Karpas-422 (cell line): ENCODE measurements around the gene PLA2R1. TPM values are rescaled to one million over a fixed set of nuclear protein-coding genes. Genes with fewer than 3 reads are reported as not detected.
A peak's percentile ranks its signal among the peaks of the same experiment; 100 is the strongest.

ENCODE experiments used
- DNase-seq: peaks from one replicate; pipeline ENCODE4 v3.0.0-alpha.2; 2015
- H2AFZ ChIP-seq: fragments of 200-600 bp; sonication (generic); 2 replicates; pipeline ENCODE4 v1.6.1; 2014; ENCODE audit warnings: antibody characterized with exemption, low read length, mixed read lengths
- H3K27ac ChIP-seq: fragments of 200-600 bp; sonication (generic); 2 replicates; pipeline ENCODE4 v1.5.1; 2014; ENCODE audit warnings: mild to moderate bottlenecking, low read length, moderate library complexity
- H3K27me3 ChIP-seq: fragments of 200-600 bp; sonication (generic); 2 replicates; pipeline ENCODE4 v1.6.1; 2014; ENCODE audit warnings: low read length, mixed read lengths
- H3K36me3 ChIP-seq: fragments of 200-600 bp; sonication (generic); 2 replicates; pipeline ENCODE4 v1.6.1; 2014; ENCODE audit warnings: low read length, mixed read lengths; ENCODE audit not compliant: insufficient read depth
- H3K4me1 ChIP-seq: fragments of 200-600 bp; sonication (generic); 2 replicates; pipeline ENCODE4 v1.6.1; 2014; ENCODE audit warnings: mild to moderate bottlenecking, low read length, mixed read lengths
- H3K4me2 ChIP-seq: fragments of 200-600 bp; sonication (generic); 2 replicates; pipeline ENCODE4 v1.6.1; 2014; ENCODE audit warnings: low read length, low read depth, mild to moderate bottlenecking; ENCODE audit not compliant: poor library complexity, severe bottlenecking
- H3K4me3 ChIP-seq: fragments of 200-600 bp; sonication (generic); 2 replicates; pipeline ENCODE4 v1.5.1; 2014; ENCODE audit warnings: mild to moderate bottlenecking, antibody characterized with exemption, low read length, mixed read lengths
- H3K79me2 ChIP-seq: fragments of 200-600 bp; sonication (generic); 2 replicates; pipeline ENCODE4 v1.6.1; 2014; ENCODE audit warnings: mild to moderate bottlenecking, low read length, mixed read lengths
- H3K9ac ChIP-seq: fragments of 200-600 bp; sonication (generic); 2 replicates; pipeline ENCODE4 v1.6.0; 2014; ENCODE audit warnings: low read length
- H3K9me2 ChIP-seq: fragments of 200-600 bp; sonication (generic), shearing (Covaris generic); replicated peaks from 2 replicates; pipeline ENCODE4 v1.6.0; 2014; ENCODE audit warnings: mild to moderate bottlenecking, low read length, moderate library complexity; ENCODE audit not compliant: insufficient read depth
- H3K9me3 ChIP-seq: fragments of 300-700, 200-600 bp; sonication (generic); 2 replicates; pipeline ENCODE4 v1.6.1; 2014; ENCODE audit warnings: low read length, mixed read lengths
- H4K20me1 ChIP-seq: fragments of 200-600 bp; sonication (generic); 2 replicates; pipeline ENCODE4 v1.6.1; 2014; ENCODE audit warnings: mild to moderate bottlenecking, antibody characterized with exemption, low read length, low read depth; ENCODE audit not compliant: insufficient read depth
- total RNA-seq: library from RNA; depleted of rRNA; stranded (reverse); fragments of >200 nt; shearing (Covaris generic); gene quantifications from 2 replicates; pipeline ENCODE4 v1.2.3, GENCODE V29; 2014; ENCODE audit warnings: low replicate concordance

Gene PLA2R1
- total RNA-seq, 1 experiment from 2014 or later: not detected

DNA sequence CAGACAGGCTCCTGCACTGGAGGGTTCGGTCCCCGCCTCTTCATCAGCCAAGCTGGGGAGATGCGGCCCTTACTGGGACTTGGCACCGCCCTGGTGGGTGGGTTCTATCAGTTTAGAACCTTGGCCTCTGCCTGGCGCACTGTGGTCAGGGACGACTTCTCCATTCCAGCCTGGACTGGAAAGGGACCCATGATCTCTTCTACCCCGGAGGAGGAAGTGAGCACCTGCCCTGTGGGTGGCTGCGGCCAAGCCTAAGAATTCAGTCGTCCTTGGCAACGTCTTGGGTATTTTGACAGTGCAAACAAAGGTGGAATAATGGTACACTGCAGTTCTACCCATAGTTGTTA lies 157.5 kb downstream of the PLA2R1 start:
- H3K4me1 ChIP-seq: no peaks in the 10 kb centered on the region
- no peak overlapping the region for H3K4me2 ChIP-seq
- no peaks in the 10 kb centered on the region for H3K9me3 ChIP-seq
- H4K20me1 ChIP-seq: no peaks in the 10 kb centered on the region
- no peak overlapping the region for H3K27ac ChIP-seq
- no peaks in the 10 kb centered on the region for H3K36me3 ChIP-seq
- H3K79me2 ChIP-seq: no peaks in the 10 kb centered on the region
- H3K4me3 ChIP-seq: no peak overlapping the region
- no peaks in the 10 kb centered on the region for H3K9me2 ChIP-seq
- 0 out of 2 replicates have a peak, but pooled peaks cover 2% of the 10 kb centered on the region for H3K27me3 ChIP-seq
- DNase-seq: no peak
- H2AFZ ChIP-seq: no peak overlapping the region
- H3K9ac ChIP-seq: no peak overlapping the region

DNA sequence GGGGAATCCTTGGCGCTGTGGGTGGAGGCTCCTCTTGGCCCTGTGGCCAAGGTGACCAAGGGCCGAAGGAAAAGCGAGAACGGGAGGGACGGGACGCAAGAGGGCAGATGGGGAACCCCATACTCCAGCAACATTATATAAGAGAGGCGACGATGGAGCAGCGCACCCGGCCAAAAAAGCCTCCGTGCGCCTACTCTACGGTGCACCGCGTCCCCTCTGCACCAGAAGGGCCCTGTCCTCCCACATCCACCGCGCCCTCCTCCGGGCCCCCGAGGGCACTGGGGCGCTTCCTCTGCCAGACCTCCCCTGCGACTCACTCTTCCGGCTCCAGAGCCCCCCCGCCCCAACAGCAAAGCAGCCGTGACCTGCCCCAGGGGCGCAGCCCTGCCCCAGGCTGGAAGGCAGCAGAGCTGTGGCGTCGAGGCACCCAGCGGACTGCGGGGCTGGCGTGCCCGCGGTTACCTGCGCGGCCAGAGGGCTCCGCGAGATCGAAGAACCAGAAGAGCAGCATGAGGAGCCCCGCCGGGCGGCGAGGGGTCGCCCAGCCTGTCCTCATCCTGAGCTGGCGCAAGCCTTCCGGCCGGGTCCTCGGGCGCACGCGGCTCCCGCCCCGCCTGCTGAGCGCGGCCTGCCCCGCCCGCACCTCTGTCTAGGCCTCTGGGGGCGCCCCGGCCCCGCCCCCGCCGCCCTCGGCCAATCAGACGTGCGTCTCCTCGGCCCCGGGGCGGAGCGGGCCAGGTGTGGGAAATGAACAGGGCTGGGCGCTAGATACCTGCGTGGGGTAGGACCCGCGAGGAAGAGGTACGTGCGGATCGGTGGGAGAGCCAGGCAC lies 158.1 kb downstream of the PLA2R1 start, which contains the start of gene LY75:
TSS of gene LY75 (minus strand) at position 630 of the 832 bp plus-strand sequence.
- no peaks in the 10 kb centered on the region for H4K20me1 ChIP-seq
- no peaks in the 10 kb centered on the region for H3K79me2 ChIP-seq
- H3K36me3 ChIP-seq: no peaks in the 10 kb centered on the region
- no peak for DNase-seq
- no peaks in the 10 kb centered on the region for H3K9me2 ChIP-seq
- no peaks in the 10 kb centered on the region for H3K4me1 ChIP-seq
- H2AFZ ChIP-seq: no peak within 1 kb of the TSS
- no peak within 1 kb of the TSS for H3K9ac ChIP-seq
- peak within 1 kb of the TSS; percentile 6 for H3K4me2 ChIP-seq
- H3K27me3 ChIP-seq: 0 out of 2 replicates have a peak, but pooled peaks cover 2% of the 10 kb centered on the region
- no peaks in the 10 kb centered on the region for H3K9me3 ChIP-seq
- H3K4me3 ChIP-seq: peak within 1 kb of the TSS; percentile 19; the same call in 1 of the 2 replicates
- H3K27ac ChIP-seq: no peak within 1 kb of the TSS

DNA sequence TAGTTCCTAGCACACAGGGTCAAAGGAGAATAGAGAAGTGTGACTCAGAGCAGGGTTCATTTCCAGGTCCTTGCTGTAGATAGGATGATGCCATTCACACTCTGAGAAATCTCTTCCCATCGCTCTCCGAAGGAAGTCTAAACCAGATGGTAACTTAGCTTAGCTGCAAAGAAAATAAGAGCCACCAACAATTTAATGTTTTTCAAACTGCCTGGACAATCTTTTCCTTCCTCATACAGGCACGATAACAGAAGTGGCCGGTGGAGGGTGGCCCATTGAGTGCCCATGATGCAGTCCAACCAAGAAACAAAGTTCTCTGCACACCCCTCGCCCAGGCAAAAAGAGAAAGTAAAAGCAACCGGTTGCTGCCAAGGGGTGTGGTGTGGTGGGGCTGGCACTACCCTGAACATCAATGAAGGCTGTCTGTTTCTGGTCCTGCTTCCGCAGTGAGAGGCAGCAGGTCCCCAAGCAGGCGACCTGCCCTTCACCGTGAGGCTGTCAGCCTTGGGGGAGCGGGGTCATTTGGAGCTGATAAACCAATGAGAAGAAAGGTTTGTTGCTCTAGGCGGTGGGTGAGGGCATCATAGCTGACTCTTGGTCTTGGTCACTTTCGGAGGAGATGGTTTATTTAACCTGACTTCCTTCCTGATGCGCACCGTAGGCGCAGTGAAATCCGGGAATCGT lies 158.8 kb downstream of the PLA2R1 start:
- no peaks in the 10 kb centered on the region for H3K9me3 ChIP-seq
- H3K36me3 ChIP-seq: no peaks in the 10 kb centered on the region
- peak overlapping the region; percentile 19; the same call in 1 of the 2 replicates for H3K4me3 ChIP-seq
- peak overlapping the region; percentile 6 for H3K4me2 ChIP-seq
- H3K27me3 ChIP-seq: no peaks in the 10 kb centered on the region
- H3K9me2 ChIP-seq: no peaks in the 10 kb centered on the region
- H3K79me2 ChIP-seq: no peaks in the 10 kb centered on the region
- no peak for DNase-seq
- H4K20me1 ChIP-seq: no peaks in the 10 kb centered on the region
- H2AFZ ChIP-seq: no peak overlapping the region
- H3K27ac ChIP-seq: no peak overlapping the region
- H3K9ac ChIP-seq: no peak overlapping the region
- no peaks in the 10 kb centered on the region for H3K4me1 ChIP-seq

DNA sequence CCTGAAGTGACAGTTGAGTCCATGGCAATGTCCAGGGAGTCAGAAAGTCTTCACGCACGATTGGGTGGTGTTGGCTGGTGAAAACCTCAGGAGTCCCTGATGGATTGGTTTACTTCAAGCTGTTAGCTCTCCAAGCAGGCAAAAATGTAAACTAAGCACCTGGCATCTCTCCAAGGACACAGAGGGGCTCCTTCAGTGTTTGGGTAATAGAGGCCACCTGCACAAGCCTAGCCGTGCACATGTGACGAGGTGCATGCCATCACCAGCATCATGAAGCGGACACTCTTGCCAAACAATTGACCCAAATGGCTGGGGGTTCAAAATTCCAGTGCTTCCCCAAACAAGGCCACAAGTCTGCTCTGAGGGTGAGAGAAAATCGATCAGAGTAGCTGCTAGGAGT lies 159.7 kb downstream of the PLA2R1 start:
- H3K79me2 ChIP-seq: no peaks in the 10 kb centered on the region
- H3K9me2 ChIP-seq: no peaks in the 10 kb centered on the region
- H3K9ac ChIP-seq: no peak overlapping the region
- no peak for DNase-seq
- H3K4me2 ChIP-seq: no peak overlapping the region
- no peaks in the 10 kb centered on the region for H4K20me1 ChIP-seq
- no peaks in the 10 kb centered on the region for H3K9me3 ChIP-seq
- H3K36me3 ChIP-seq: no peaks in the 10 kb centered on the region
- no peaks in the 10 kb centered on the region for H3K4me1 ChIP-seq
- H3K27me3 ChIP-seq: no peaks in the 10 kb centered on the region
- H3K27ac ChIP-seq: no peak overlapping the region
- no peak overlapping the region for H3K4me3 ChIP-seq
- no peak overlapping the region for H2AFZ ChIP-seq

DNA sequence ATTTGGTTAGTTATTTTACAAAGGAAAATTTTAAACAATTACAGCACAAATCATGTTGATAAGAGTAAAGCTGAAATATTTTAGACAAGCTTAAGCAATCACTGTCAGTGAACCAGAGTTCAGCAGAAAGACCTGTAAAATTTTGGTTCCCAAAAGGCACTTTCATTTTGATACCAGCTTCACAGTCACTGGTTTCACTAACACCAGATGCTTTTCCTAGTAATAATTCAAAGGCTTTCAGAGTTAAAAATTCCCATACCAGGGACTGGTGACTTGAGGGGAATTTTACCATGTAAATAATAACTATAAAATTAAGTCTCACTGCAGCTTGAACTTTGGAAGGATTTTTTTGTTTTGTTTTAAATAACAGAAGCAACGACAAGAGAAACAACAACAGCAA lies 162.1 kb downstream of the PLA2R1 start:
- no peaks in the 10 kb centered on the region for H3K9me3 ChIP-seq
- H3K9me2 ChIP-seq: no peaks in the 10 kb centered on the region
- no peak overlapping the region for H3K27ac ChIP-seq
- H3K4me2 ChIP-seq: no peak overlapping the region
- no peak overlapping the region for H2AFZ ChIP-seq
- no peaks in the 10 kb centered on the region for H3K27me3 ChIP-seq
- H3K79me2 ChIP-seq: no peaks in the 10 kb centered on the region
- DNase-seq: no peak
- no peak overlapping the region for H3K4me3 ChIP-seq
- no peaks in the 10 kb centered on the region for H4K20me1 ChIP-seq
- H3K9ac ChIP-seq: no peak overlapping the region
- H3K36me3 ChIP-seq: no peaks in the 10 kb centered on the region
- no peaks in the 10 kb centered on the region for H3K4me1 ChIP-seq

DNA sequence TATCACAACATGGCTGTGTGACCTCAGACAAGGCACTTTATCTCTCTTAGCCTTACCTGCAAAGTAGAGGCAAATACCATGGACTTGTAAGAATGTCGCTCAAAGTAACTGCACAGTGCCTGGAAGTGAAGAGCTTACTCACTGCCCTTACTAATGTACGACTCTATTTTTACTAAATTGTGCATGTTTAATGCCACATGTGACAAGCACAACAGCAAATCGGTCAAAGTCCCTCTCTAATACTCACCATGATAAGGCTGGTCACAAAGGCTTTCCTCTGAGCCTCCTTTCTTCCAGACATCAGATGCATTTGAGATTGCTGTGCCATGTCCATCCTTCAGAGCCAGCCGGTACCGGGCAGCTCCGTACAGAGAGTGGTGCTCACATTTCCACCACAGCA lies 164.0 kb downstream of the PLA2R1 start:
- H3K9me2 ChIP-seq: no peaks in the 10 kb centered on the region
- no peaks in the 10 kb centered on the region for H3K27me3 ChIP-seq
- H3K27ac ChIP-seq: no peak overlapping the region
- no peak overlapping the region for H3K9ac ChIP-seq
- H3K9me3 ChIP-seq: no peaks in the 10 kb centered on the region
- no peaks in the 10 kb centered on the region for H3K4me1 ChIP-seq
- DNase-seq: no peak
- H3K36me3 ChIP-seq: no peaks in the 10 kb centered on the region
- H3K4me2 ChIP-seq: no peak overlapping the region
- no peak overlapping the region for H3K4me3 ChIP-seq
- no peaks in the 10 kb centered on the region for H4K20me1 ChIP-seq
- no peaks in the 10 kb centered on the region for H3K79me2 ChIP-seq
- no peak overlapping the region for H2AFZ ChIP-seq

DNA sequence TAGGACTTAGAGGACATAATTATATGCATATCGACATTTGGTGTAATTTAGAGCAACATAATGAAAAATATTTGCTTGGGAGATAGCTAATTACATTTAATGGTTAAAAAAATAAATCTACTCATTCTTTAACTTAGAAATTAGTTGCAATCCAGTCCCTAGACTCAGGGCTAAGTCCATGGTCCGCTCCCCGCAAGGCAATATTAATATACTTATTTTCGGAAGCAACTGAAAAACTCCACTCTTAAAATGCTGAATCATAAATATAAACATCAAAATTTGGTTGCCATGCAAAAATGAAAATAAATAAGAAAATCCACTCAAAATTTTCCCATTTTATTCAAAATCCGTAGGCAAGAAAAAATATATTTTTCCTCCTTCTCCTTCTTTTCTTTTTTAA lies 164.7 kb downstream of the PLA2R1 start:
- Histone ChIP-seq H3K27ac (no peak overlapping the region), H3K9me3 (no peaks in the 10 kb centered on the region), H3K79me2 (no peaks in the 10 kb centered on the region), H3K4me1 (no peaks in the 10 kb centered on the region), H3K4me2 (no peak overlapping the region), H3K9ac (no peak overlapping the region), H3K9me2 (no peaks in the 10 kb centered on the region), H2AFZ (no peak overlapping the region), H3K4me3 (no peak overlapping the region), H3K36me3 (no peaks in the 10 kb centered on the region), H3K27me3 (no peaks in the 10 kb centered on the region), H4K20me1 (no peaks in the 10 kb centered on the region)
- no peak for DNase-seq

DNA sequence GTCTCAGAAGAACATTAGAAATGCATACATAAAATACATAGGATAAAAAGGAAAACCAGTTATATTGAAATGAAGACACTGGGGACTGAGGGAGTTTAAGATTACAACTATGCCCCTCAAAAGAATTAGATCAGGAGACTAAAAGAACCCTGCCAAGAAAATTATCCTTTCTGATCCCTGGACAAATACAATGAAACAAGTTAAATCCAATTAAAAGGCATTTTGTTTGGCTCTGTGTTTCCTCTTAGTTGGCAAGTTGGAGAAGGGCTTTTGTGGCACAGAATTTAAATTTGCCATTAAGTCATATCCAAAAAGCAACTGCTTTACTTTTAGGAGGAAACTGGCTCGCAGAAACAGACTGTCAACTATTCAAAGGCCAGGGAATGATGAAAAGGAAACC lies 165.3 kb downstream of the PLA2R1 start:
- H3K36me3 ChIP-seq: no peaks in the 10 kb centered on the region
- H3K27ac ChIP-seq: no peak overlapping the region
- no peaks in the 10 kb centered on the region for H3K4me1 ChIP-seq
- DNase-seq: no peak
- no peak overlapping the region for H3K9ac ChIP-seq
- H3K9me2 ChIP-seq: no peaks in the 10 kb centered on the region
- H3K27me3 ChIP-seq: no peaks in the 10 kb centered on the region
- H3K9me3 ChIP-seq: no peaks in the 10 kb centered on the region
- no peak overlapping the region for H2AFZ ChIP-seq
- no peaks in the 10 kb centered on the region for H4K20me1 ChIP-seq
- no peak overlapping the region for H3K4me3 ChIP-seq
- H3K4me2 ChIP-seq: no peak overlapping the region
- H3K79me2 ChIP-seq: no peaks in the 10 kb centered on the region
